DND-41 (cell line): Measurements from ENCODE around the gene FAM209A.

ENCODE experiments used
- CTCF ChIP-seq: IDR thresholded peaks from 2 replicates; pipeline ENCODE4 v1.5.1; 2012; ENCODE audit warnings: borderline replicate concordance, low read length, moderate library complexity, mild to moderate bottlenecking; ENCODE audit not compliant: poor library complexity, severe bottlenecking; ENCODE audit errors: extremely low read depth
- EZH2 ChIP-seq: IDR thresholded peaks from 3 replicates; pipeline ENCODE4 v1.6.1; 2012; ENCODE audit warnings: borderline replicate concordance, low read depth, mild to moderate bottlenecking, moderate library complexity, low read length, inconsistent platforms; ENCODE audit not compliant: severe bottlenecking

GRCh38 chr20:56511926-56512325 is 12.6 kb upstream of the FAM209A start:
- no peak for TF ChIP-seq CTCF
- TF ChIP-seq EZH2 = no peak
